HepG2 (cell line): Measurements from ENCODE around the gene SIRT7. TPM values are rescaled to one million over a fixed set of nuclear protein-coding genes. Genes with fewer than 3 reads are reported as not detected.

Source experiments
- CEBPB ChIP-seq: IDR thresholded peaks from 2 replicates; pipeline ENCODE4 v1.6.1; 2011; ENCODE audit warnings: low read depth, low read length, improper control_type of control experiment, borderline replicate concordance
- HES4 ChIP-seq: sonication (generic); formaldehyde crosslinking; IDR thresholded peaks from 2 replicates; pipeline ENCODE4 v1.9.0; 2021; ENCODE audit warnings: mild to moderate bottlenecking, missing genetic modification reagents, borderline replicate concordance
- KLF12 ChIP-seq: sonication (generic); formaldehyde crosslinking; IDR thresholded peaks from 2 replicates; pipeline ENCODE4 v1.4.0; 2020; ENCODE audit warnings: missing genetic modification reagents, borderline replicate concordance
- KMT2A ChIP-seq: sonication (generic); formaldehyde crosslinking; IDR thresholded peaks from 2 replicates; pipeline ENCODE4 v1.4.0; 2020; ENCODE audit warnings: missing genetic modification reagents
- NFYB ChIP-seq: sonication (generic); formaldehyde crosslinking; IDR thresholded peaks from 2 replicates; pipeline ENCODE4 v1.4.0; 2020; ENCODE audit warnings: missing genetic modification reagents
- NONO ChIP-seq, 2 experiments: fragments of 450-650 bp in 1 of 2; sonication (generic) in 1 of 2; formaldehyde crosslinking in 1 of 2; IDR thresholded peaks in 1 of 2; conservative IDR thresholded peaks in 1 of 2; 2 replicates each; pipeline versions ENCODE4 v1.6.1 to v1.8.0; 2017 to 2022; ENCODE audit warnings: mild to moderate bottlenecking in 1 of 2, missing genetic modification reagents in 1 of 2, moderate library complexity in 1 of 2
- ONECUT2 ChIP-seq: sonication (generic); formaldehyde crosslinking; IDR thresholded peaks from 2 replicates; pipeline ENCODE4 v1.4.0; 2020; ENCODE audit warnings: missing genetic modification reagents
- XBP1 ChIP-seq: sonication (generic); formaldehyde crosslinking; IDR thresholded peaks from 2 replicates; pipeline ENCODE4 v1.5.0; 2020; ENCODE audit warnings: missing genetic modification reagents
- ZFP36 ChIP-seq: fragments of 150-350 bp; IDR thresholded peaks from 2 replicates; pipeline ENCODE4 v1.6.1; 2018; ENCODE audit warnings: borderline replicate concordance, low read length, low read depth; ENCODE audit not compliant: partially characterized antibody
- ZNF101 ChIP-seq: sonication (generic); formaldehyde crosslinking; IDR thresholded peaks from 2 replicates; pipeline ENCODE4 v1.4.0; 2020; ENCODE audit warnings: mild to moderate bottlenecking, low read depth, missing genetic modification reagents, borderline replicate concordance
- ZNF317 ChIP-seq: sonication (generic); formaldehyde crosslinking; IDR thresholded peaks from 2 replicates; pipeline ENCODE4 v1.5.0; 2020; ENCODE audit warnings: mild to moderate bottlenecking, missing genetic modification reagents
- ZNF546 ChIP-seq: sonication (generic); formaldehyde crosslinking; conservative IDR thresholded peaks from 2 replicates; pipeline ENCODE4 v1.8.1; 2023; ENCODE audit warnings: mild to moderate bottlenecking, missing genetic modification reagents
- ZNF878 ChIP-seq: sonication (generic); formaldehyde crosslinking; IDR thresholded peaks from 2 replicates; pipeline ENCODE4 v1.8.1; 2023; ENCODE audit warnings: mild to moderate bottlenecking, missing genetic modification reagents, moderate library complexity
- polyA plus RNA-seq, 8 experiments: library from polyadenylated mRNA; depleted of rRNA in 3 of 8; stranded (reverse) in 7 of 8; unstranded in 1 of 8; fragments of >200 nt; fragmentation: Illumina TruSeq in 4 of 8; extraction: Trizol in 4 of 8; gene quantifications; 2 replicates each; pipeline versions ENCODE4 v1.2.1 to v1.2.3, GENCODE V29; 2011 to 2016; ENCODE audit warnings: low read depth in 4 of 8, missing spikeins in 1 of 8, mixed read lengths in 1 of 8; ENCODE audit not compliant: insufficient read depth in 1 of 8
- total RNA-seq, 5 experiments: library from RNA; depleted of rRNA; stranded (reverse); fragments of >200 nt; fragmentation: Illumina TruSeq; extraction: Trizol; gene quantifications; 2 replicates each; pipeline ENCODE4 v1.2.3, GENCODE V29; 2016; ENCODE audit warnings: low read depth in 1 of 5
- TF ChIP-seq, protein P1 (sequence below): sonication (generic); formaldehyde crosslinking; IDR thresholded peaks from 2 replicates; pipeline ENCODE4 v1.4.0; 2020; ENCODE audit warnings: mild to moderate bottlenecking, missing genetic modification reagents
- TF ChIP-seq, protein P2 (sequence below): sonication (generic); formaldehyde crosslinking; conservative IDR thresholded peaks from 2 replicates; pipeline ENCODE4 v1.4.0; 2020; ENCODE audit warnings: missing genetic modification reagents
- TF ChIP-seq, protein P3 (sequence below): sonication (generic); formaldehyde crosslinking; IDR thresholded peaks from 2 replicates; pipeline ENCODE4 v1.4.0; 2020; ENCODE audit warnings: missing genetic modification reagents, low read depth, mild to moderate bottlenecking, borderline replicate concordance
- TF ChIP-seq, protein P4 (sequence below): sonication (generic); formaldehyde crosslinking; IDR thresholded peaks from 2 replicates; pipeline ENCODE4 v1.4.0; 2020; ENCODE audit warnings: missing genetic modification reagents
- TF ChIP-seq, protein P5 (sequence below): IDR thresholded peaks from 2 replicates; pipeline ENCODE4 v1.6.1; 2016; ENCODE audit warnings: control low read depth
- TF ChIP-seq, protein P6 (sequence below): sonication (generic); formaldehyde crosslinking; IDR thresholded peaks from 2 replicates; pipeline ENCODE4 v1.4.0; 2020; ENCODE audit warnings: missing genetic modification reagents

SIRT7 gene
- total and polyA plus RNA-seq, 2 of the 13 experiments (the other 11 are each of a cell fraction or from before 2014, with no cell fraction given), result 8.3 to 24.8 TPM

DNA sequence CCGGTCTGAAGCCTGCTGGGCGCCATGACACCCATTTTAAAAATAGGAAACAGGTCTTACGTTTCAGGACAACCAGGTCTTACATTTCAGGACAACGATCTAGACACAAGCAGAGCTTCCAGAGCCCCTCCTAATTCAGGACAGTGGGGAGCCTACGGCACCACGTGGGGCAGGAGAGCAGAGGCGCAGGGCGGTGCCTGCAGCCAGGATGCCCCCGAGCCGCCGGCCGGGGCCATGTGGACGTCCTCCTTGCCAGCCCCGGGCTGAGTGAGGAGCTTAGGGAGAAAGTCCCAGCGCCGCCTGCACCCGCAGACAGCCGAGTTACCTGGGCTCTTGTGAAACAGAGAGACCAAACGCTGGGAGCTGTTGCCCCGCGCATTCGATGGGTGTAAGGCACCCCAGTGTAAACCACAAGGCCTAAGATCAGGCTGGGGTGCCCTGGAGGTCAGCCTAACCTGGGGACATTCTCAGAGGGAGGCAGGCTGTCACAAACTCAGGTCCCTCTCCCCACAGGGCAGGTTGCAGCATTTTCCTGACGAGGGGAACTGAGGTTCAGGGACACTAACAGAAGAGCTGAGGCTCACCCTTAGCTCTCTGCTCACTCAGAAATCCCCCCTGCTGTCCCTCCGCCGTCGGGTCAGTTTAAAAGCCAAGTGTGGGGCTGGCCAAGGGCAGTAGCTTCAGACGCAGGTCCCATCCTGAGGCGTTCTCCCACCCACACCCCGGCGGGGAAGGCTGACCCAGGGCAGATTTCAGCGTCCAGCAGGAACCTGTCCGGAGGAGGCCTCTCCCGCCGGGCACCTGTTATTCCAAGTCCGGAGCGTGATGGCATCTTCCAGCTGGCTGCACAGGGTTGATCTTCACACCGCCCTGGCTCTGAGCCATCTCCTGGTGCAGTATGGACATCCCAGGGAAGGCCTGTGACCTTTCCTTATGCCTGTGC lies 44.8 kb upstream of the SIRT7 start (continued):
- TF ChIP-seq, protein P1, sequence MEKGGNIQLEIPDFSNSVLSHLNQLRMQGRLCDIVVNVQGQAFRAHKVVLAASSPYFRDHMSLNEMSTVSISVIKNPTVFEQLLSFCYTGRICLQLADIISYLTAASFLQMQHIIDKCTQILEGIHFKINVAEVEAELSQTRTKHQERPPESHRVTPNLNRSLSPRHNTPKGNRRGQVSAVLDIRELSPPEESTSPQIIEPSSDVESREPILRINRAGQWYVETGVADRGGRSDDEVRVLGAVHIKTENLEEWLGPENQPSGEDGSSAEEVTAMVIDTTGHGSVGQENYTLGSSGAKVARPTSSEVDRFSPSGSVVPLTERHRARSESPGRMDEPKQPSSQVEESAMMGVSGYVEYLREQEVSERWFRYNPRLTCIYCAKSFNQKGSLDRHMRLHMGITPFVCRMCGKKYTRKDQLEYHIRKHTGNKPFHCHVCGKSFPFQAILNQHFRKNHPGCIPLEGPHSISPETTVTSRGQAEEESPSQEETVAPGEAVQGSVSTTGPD (CRISPR knock-in tag), result peak; percentile 33; the same call in 1 of the 2 replicates
- TF ChIP-seq, protein P2, sequence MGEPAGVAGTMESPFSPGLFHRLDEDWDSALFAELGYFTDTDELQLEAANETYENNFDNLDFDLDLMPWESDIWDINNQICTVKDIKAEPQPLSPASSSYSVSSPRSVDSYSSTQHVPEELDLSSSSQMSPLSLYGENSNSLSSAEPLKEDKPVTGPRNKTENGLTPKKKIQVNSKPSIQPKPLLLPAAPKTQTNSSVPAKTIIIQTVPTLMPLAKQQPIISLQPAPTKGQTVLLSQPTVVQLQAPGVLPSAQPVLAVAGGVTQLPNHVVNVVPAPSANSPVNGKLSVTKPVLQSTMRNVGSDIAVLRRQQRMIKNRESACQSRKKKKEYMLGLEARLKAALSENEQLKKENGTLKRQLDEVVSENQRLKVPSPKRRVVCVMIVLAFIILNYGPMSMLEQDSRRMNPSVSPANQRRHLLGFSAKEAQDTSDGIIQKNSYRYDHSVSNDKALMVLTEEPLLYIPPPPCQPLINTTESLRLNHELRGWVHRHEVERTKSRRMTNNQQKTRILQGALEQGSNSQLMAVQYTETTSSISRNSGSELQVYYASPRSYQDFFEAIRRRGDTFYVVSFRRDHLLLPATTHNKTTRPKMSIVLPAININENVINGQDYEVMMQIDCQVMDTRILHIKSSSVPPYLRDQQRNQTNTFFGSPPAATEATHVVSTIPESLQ (CRISPR knock-in tag), result no peak
- TF ChIP-seq, protein P3, sequence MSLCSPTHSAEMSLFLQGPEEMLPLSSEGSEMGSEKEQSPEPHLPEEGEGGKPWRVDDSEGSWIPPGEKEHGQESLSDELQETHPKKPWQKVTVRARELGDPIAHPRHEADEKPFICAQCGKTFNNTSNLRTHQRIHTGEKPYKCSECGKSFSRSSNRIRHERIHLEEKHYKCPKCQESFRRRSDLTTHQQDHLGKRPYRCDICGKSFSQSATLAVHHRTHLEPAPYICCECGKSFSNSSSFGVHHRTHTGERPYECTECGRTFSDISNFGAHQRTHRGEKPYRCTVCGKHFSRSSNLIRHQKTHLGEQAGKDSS, result peak; percentile 41
- TF ChIP-seq CEBPB, result no peak
- no peak for TF ChIP-seq ZFP36
- no peak; the same call in 1 of the 2 replicates for TF ChIP-seq ZNF546 (CRISPR knock-in tag)
- TF ChIP-seq ZNF878 (CRISPR knock-in tag), result no peak
- no peak for TF ChIP-seq KLF12 (CRISPR knock-in tag)
- TF ChIP-seq ZNF101, result no peak
- TF ChIP-seq NFYB (CRISPR knock-in tag), result no peak; the same call in 1 of the 2 replicates
- no peak for TF ChIP-seq ZNF317 (CRISPR knock-in tag)
- TF ChIP-seq, protein P4, sequence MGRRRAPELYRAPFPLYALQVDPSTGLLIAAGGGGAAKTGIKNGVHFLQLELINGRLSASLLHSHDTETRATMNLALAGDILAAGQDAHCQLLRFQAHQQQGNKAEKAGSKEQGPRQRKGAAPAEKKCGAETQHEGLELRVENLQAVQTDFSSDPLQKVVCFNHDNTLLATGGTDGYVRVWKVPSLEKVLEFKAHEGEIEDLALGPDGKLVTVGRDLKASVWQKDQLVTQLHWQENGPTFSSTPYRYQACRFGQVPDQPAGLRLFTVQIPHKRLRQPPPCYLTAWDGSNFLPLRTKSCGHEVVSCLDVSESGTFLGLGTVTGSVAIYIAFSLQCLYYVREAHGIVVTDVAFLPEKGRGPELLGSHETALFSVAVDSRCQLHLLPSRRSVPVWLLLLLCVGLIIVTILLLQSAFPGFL (CRISPR knock-in tag), result no peak
- TF ChIP-seq, protein P5, sequence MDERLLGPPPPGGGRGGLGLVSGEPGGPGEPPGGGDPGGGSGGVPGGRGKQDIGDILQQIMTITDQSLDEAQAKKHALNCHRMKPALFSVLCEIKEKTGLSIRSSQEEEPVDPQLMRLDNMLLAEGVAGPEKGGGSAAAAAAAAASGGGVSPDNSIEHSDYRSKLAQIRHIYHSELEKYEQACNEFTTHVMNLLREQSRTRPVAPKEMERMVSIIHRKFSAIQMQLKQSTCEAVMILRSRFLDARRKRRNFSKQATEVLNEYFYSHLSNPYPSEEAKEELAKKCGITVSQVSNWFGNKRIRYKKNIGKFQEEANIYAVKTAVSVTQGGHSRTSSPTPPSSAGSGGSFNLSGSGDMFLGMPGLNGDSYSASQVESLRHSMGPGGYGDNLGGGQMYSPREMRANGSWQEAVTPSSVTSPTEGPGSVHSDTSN, result no peak
- peak; percentile 28; the same call in 1 of the 2 replicates for TF ChIP-seq HES4 (CRISPR knock-in tag)
- TF ChIP-seq XBP1 (CRISPR knock-in tag), result no peak
- no peak for TF ChIP-seq ONECUT2 (CRISPR knock-in tag)
- TF ChIP-seq, protein P6, sequence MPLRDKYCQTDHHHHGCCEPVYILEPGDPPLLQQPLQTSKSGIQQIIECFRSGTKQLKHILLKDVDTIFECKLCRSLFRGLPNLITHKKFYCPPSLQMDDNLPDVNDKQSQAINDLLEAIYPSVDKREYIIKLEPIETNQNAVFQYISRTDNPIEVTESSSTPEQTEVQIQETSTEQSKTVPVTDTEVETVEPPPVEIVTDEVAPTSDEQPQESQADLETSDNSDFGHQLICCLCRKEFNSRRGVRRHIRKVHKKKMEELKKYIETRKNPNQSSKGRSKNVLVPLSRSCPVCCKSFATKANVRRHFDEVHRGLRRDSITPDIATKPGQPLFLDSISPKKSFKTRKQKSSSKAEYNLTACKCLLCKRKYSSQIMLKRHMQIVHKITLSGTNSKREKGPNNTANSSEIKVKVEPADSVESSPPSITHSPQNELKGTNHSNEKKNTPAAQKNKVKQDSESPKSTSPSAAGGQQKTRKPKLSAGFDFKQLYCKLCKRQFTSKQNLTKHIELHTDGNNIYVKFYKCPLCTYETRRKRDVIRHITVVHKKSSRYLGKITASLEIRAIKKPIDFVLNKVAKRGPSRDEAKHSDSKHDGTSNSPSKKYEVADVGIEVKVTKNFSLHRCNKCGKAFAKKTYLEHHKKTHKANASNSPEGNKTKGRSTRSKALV (CRISPR knock-in tag), result no peak
- no peak for TF ChIP-seq NONO (IDR thresholded peaks at IDR 0.05)
- TF ChIP-seq NONO (CRISPR knock-in tag; conservative IDR thresholded peaks at IDR 0.05), result 0 out of 2 replicates have a peak, but pooled peaks have one; percentile 26
- TF ChIP-seq KMT2A, result 0 out of 2 replicates have a peak, but pooled peaks have one; percentile 24
